ENCODE results near the gene CNNM1.

The CNNM1 gene

GRCh38 chr10:99410876-99411275, 81.7 kb downstream of the CNNM1 start:
- H3K36me3 ChIP-seq (ENCODE audit: control insufficient read depth, low read length) = peaks cover 22% of the 10 kb centered on the region
- no peak overlapping the region for H3K4me3 ChIP-seq (ENCODE audit: low read length)
- H3K9me3 ChIP-seq (ENCODE audit: control insufficient read depth, insufficient read depth, low read length) = no peaks in the 10 kb centered on the region
- H3K27me3 ChIP-seq (ENCODE audit: control insufficient read depth, low read length) = no peaks in the 10 kb centered on the region
- H3K9me2 ChIP-seq (replicated peaks; ENCODE audit: control insufficient read depth, low read length) = no peaks in the 10 kb centered on the region
- TF ChIP-seq CTCF (IDR thresholded peaks at IDR 0.05; ENCODE audit: low read depth, low read length, poor library complexity, severe bottlenecking) = no peak
- no peak for TF ChIP-seq EZH2phosphoT487 (IDR thresholded peaks at IDR 0.05; ENCODE audit: borderline replicate concordance, low read length)
- H3K27ac ChIP-seq (ENCODE audit: low read depth, low read length) = no peak overlapping the region
- H3F3A ChIP-seq (ENCODE audit: control insufficient read depth, insufficient read depth) = no peaks in the 10 kb centered on the region
- no peaks in the 10 kb centered on the region for H3K4me1 ChIP-seq (ENCODE audit: control insufficient read depth, low read length)
- no peak overlapping the region for H3K4me2 ChIP-seq (ENCODE audit: low read length)
- H4K20me1 ChIP-seq (ENCODE audit: control insufficient read depth, insufficient read depth, low read depth, low read length) = no peaks in the 10 kb centered on the region; the same call in 1 of the 2 replicates
- no peaks in the 10 kb centered on the region for H3K79me2 ChIP-seq (ENCODE audit: control insufficient read depth, low read length)

GRCh38 chr10:99411546-99411945, 82.4 kb downstream of the CNNM1 start:
- Histone ChIP-seq H3K36me3 (ENCODE audit: control insufficient read depth, low read length) (peaks cover 15% of the 10 kb centered on the region), H3K4me3 (ENCODE audit: low read length) (no peak overlapping the region)

GRCh38 chr10:99412099-99412498, 82.9 kb downstream of the CNNM1 start:
- H3K79me2 ChIP-seq (ENCODE audit: control insufficient read depth, low read length) = no peaks in the 10 kb centered on the region
- no peak overlapping the region for H3K27ac ChIP-seq (ENCODE audit: low read depth, low read length)
- H3K36me3 ChIP-seq (ENCODE audit: control insufficient read depth, low read length) = peaks cover 15% of the 10 kb centered on the region; the same call in 1 of the 2 replicates
- TF ChIP-seq CTCF (IDR thresholded peaks at IDR 0.05; ENCODE audit: low read depth, low read length, poor library complexity, severe bottlenecking) (no peak), EZH2phosphoT487 (IDR thresholded peaks at IDR 0.05; ENCODE audit: borderline replicate concordance, low read length) (no peak)
- H3K4me1 ChIP-seq (ENCODE audit: control insufficient read depth, low read length) = no peaks in the 10 kb centered on the region
- no peaks in the 10 kb centered on the region; the same call in 1 of the 2 replicates for H4K20me1 ChIP-seq (ENCODE audit: control insufficient read depth, insufficient read depth, low read depth, low read length)
- H3K9me2 ChIP-seq (replicated peaks; ENCODE audit: control insufficient read depth, low read length) = no peaks in the 10 kb centered on the region
- H3K4me3 ChIP-seq (ENCODE audit: low read length) = no peak overlapping the region
- no peaks in the 10 kb centered on the region for H3F3A ChIP-seq (ENCODE audit: control insufficient read depth, insufficient read depth)
- H3K27me3 ChIP-seq (ENCODE audit: control insufficient read depth, low read length) = no peaks in the 10 kb centered on the region
- no peak overlapping the region for H3K4me2 ChIP-seq (ENCODE audit: low read length)
- no peaks in the 10 kb centered on the region for H3K9me3 ChIP-seq (ENCODE audit: control insufficient read depth, insufficient read depth, low read length)

More at GRCh38 chr10:99411546-99411945, 82.4 kb downstream of the CNNM1 start:
- Histone ChIP-seq H3K4me2 (ENCODE audit: low read length) (no peak overlapping the region), H3K9me3 (ENCODE audit: control insufficient read depth, insufficient read depth, low read length) (no peaks in the 10 kb centered on the region), H3K9me2 (replicated peaks; ENCODE audit: control insufficient read depth, low read length) (no peaks in the 10 kb centered on the region), H3K27ac (ENCODE audit: low read depth, low read length) (no peak overlapping the region), H3F3A (ENCODE audit: control insufficient read depth, insufficient read depth) (no peaks in the 10 kb centered on the region), H4K20me1 (ENCODE audit: control insufficient read depth, insufficient read depth, low read depth, low read length) (no peaks in the 10 kb centered on the region; the same call in 1 of the 2 replicates), H3K27me3 (ENCODE audit: control insufficient read depth, low read length) (no peaks in the 10 kb centered on the region), H3K4me1 (ENCODE audit: control insufficient read depth, low read length) (no peaks in the 10 kb centered on the region), H3K79me2 (ENCODE audit: control insufficient read depth, low read length) (no peaks in the 10 kb centered on the region)
- TF ChIP-seq EZH2phosphoT487 (IDR thresholded peaks at IDR 0.05; ENCODE audit: borderline replicate concordance, low read length) (no peak), CTCF (IDR thresholded peaks at IDR 0.05; ENCODE audit: low read depth, low read length, poor library complexity, severe bottlenecking) (no peak)
